ENCODE measurements around the gene COPA. TPM values are rescaled to one million over a fixed set of nuclear protein-coding genes. Genes with fewer than 3 reads are reported as not detected.
"Not testable (repeated sequence)": the region's sequence is repeated elsewhere in the genome, so short reads cannot be mapped to it uniquely, and the experiment has no call there.

The COPA gene
- 164 TPM for total RNA-seq

DNA sequence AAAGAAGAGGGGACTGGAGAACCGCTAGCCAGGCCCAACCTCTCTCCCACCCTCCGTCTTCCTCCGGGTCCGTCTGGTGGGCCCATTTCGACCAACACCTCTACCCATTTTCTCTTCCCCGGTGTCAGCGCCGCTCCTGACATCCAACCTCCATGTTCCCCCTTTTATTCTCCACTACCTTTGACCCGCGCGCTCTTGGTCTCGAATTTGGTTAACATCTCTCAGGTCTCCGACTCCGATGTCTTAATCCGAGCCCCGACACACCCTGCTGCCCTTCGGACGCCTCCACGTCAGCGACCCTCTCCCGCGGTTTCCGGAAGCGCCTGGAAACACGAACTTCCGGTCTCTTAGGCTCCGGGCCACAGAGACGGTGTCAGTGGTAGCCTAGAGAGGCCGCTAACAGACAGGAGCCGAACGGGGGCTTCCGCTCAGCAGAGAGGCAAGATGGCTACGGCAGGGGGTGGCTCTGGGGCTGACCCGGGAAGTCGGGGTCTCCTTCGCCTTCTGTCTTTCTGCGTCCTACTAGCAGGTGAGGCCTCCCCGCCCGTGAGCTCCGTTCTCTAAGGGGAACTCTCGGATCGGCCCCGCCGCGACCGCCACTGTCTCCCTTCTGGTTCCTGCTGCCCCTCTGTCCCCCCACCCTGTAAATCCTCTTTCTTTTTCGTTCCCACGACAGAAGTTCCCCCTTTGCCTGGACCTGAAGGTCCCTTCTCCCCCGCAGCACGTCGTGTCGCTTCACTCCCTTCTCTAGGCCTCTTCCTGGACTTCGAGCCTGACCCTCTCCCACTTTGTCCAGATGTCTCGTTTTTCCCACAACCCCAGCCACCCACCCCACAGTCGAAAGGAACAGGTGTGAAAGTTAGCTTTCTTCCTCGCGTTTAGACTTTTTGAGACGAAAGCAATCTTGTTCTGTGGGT, at the start of gene COPA, which contains the start of gene NCSTN:
COPA (minus strand) TSS at position 298 of the 917 bp plus-strand sequence; CDS start at position 218, 80 bp downstream.
NCSTN (plus strand) TSS at position 431 of the 917 bp plus-strand sequence; CDS start at position 445, 14 bp downstream.
- DNase-seq (ENCODE audit: low spot score) = peak; percentile 93

- DNase-seq (ENCODE audit: low spot score) = not testable (repeated sequence)
Observed at GRCh38 chr1:160388406-160388805, 45.4 kb upstream of the COPA start.

- DNase-seq (ENCODE audit: low spot score) = not testable (repeated sequence)
Observed at GRCh38 chr1:160384812-160385211, 41.8 kb upstream of the COPA start.

DNA sequence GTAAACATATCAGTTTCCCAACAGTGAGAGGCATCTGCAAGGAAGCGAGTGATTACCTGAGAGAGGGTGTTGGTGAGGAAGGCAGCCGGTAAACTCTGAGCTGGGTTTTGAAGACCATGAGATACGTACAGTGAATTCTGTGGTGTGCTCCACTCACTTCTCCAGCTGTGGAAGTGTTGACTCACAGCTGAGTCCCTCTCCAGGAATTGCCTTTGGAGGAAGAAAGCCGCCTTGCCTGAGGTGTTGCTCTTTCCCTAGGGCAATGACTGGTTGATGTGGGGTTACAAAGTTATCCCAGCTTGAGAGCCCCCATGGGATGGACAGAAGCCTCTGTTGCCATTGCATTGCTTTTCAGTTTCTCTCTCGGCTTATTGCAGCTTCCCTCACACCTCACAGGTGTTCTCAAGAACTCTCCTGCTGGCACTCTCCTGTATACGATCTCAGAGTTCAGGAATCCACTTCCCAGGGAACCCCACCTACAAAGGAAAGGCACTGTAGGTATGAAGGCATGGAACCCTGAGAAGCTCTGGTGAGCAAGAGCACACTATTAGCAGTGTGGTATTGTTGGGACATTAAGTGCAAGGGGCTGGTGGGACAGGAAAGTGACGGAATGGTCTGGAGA, 34.6 kb upstream of the COPA start:
- no peak for DNase-seq (ENCODE audit: low spot score)

GRCh38 chr1:160376525-160377131, 33.6 kb upstream of the COPA start:
- no peak for DNase-seq (ENCODE audit: low spot score)

DNA sequence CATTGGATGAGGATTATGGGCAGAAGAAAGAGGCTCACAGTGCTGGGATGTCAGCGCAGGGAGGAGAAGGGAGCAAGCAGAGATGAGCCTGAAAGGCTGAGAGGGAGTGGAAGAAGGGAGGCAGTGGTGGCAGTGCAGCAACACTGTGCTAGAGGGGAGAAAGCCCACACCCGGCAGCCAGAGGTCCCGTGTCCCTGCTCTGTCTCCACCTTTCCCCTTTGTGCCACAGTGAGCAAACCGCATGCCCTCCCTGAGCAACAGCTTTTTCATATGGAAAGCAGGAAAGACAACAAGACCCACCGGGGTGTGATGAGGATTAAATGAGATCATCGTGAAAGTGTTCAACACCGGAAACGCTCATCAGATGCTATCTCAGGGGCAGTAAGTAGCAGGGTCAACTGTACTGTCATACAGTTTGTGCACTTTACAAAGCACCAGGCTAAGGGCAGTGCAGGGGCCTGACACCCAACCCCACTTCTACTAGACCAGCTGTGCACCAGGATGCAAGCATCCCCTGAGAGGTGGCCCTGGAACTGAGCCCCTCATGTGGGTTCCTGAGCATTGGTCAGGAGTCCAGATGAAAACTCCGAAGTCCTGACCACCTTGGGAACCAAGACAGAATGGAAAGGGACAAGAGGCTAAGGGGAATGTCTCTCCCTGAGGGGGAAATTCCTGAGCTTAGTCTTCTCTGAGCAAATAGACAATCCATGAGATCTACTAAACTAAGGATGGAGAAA, 32.9 kb upstream of the COPA start:
- no peak for DNase-seq (ENCODE audit: low spot score)

GRCh38 chr1:160374306-160375110, 31.5 kb upstream of the COPA start:
- DNase-seq (ENCODE audit: low spot score) = no peak

GRCh38 chr1:160373696-160374095, 30.6 kb upstream of the COPA start:
- no peak for DNase-seq (ENCODE audit: low spot score)

GRCh38 chr1:160371756-160372155, 28.7 kb upstream of the COPA start:
- DNase-seq (ENCODE audit: low spot score) = no peak

DNA sequence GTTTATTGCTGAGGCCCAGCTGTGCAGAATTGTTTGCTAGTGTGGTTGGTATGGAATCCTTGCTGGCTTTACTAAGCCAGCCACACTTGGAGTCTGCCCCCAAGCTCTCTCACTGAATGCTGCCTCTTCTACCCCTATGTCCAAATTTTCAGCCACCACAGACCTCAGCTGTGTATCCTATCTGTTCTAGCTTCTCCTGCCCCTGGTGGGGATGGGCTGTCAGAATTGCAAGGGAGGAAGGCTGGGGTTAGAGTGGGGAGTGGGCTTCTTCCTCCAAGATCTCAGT, 28.2 kb upstream of the COPA start:
- no peak for DNase-seq (ENCODE audit: low spot score)

DNA sequence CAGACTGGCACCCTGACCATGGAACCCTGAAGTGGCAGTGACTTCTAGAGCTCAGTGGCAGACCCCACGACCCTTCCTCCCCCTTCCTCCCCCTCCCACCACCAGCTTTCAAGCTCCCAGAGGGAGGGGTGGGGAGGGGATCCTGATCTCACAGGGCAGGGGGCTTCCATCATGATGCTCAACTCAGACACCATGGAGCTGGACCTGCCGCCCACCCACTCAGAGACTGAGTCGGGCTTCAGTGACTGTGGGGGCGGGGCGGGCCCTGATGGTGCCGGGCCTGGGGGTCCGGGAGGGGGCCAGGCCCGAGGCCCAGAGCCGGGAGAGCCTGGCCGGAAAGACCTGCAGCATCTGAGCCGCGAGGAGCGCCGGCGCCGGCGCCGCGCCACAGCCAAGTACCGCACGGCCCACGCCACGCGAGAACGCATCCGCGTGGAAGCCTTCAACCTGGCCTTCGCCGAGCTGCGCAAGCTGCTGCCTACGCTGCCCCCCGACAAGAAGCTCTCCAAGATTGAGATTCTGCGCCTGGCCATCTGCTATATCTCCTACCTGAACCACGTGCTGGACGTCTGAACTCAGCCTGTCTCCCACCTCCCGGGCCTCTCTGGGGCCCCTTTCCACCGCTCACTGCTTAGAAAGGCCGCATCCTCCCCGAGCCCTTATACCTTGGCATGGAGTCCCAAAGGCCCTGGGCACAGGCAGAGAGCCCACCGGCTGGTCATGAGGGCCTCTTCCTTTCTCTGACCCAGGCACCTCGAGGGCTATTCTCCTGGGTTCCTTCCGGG, 27.7 kb upstream of the COPA start:
- DNase-seq (ENCODE audit: low spot score) = no peak

- no peak for DNase-seq (ENCODE audit: low spot score)
Observed at GRCh38 chr1:160369087-160369486, 26.0 kb upstream of the COPA start.

GRCh38 chr1:160367934-160368923, 25.2 kb upstream of the COPA start:
- no peak for DNase-seq (ENCODE audit: low spot score)

DNA sequence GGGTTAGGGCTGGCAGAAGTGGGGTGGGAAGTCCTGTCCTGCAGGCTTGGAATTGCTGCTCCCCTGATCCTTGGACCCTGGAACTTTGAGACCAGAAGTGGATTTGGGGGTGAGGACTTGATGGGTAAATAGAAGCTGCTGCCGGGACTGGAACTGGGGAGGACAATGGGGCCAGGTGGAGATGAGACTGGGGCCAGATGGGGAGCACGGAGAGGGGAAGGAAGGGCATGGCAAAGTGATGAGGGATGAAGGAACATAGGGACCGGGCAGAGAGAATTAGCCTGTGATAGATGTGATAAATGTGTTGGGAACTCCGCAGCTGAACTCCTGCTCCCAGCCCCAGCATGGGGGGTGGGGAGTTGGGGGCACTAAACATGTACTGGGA, 24.5 kb upstream of the COPA start:
- DNase-seq (ENCODE audit: low spot score) = no peak

GRCh38 chr1:160366731-160367515, 23.9 kb upstream of the COPA start, which contains the start of gene NHLH1:
Gene NHLH1 (plus strand): TSS chr1:160367071. CDS start chr1:160370732, 3,661 bp downstream.
- DNase-seq (ENCODE audit: low spot score) = no peak

GRCh38 chr1:160365325-160365724, 22.3 kb upstream of the COPA start:
- DNase-seq (ENCODE audit: low spot score) = no peak

DNA sequence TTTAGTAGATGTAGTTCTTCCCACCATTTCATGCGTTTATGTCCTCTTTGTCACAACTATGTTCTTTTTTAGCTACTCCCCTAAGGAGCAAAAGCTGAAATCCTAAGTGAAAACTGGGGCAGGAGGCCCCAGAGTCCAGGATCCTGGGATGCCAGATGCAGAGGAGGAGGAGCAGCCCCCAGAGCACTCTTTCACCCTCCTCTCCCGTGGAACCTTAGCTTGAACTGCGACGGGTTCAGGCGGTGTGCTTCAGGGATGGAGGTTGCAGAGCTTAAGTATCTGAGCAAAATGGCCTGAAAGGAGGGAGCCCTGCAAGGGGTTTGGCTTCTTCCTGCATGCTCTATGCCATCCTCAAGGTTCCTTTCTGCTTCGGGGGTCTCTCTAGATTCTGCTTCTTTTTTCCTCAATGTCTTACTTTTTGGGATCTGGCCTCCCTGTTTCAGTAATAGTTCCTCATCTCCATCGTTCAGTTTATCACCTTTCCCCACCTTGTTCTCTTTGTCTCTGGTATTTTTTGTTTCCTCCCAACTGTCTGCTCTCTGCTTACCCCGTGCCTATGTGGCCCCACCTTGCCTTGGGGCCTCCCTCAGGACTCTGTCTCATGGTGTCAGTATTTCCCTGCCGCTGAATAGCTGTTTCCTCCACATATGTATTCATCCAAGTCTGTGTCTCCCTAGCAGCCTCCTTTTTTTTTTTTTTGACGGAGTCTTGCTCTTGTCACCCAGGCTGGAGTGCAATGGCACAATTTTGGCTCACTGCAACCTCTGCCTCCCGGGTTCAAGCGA, 21.1 kb upstream of the COPA start:
- DNase-seq (ENCODE audit: low spot score) = no peak
